ENCODE results near the gene PLTP.

- TF ChIP-seq EP300 (IDR thresholded peaks at IDR 0.05) = no peak
- no peak for TF ChIP-seq CTCF (IDR thresholded peaks at IDR 0.05)
- no peak for TF ChIP-seq POLR2A (IDR thresholded peaks at IDR 0.05)
- TF ChIP-seq POLR2AphosphoS5 (IDR thresholded peaks at IDR 0.05) = no peak
These were observed 15.3 kb downstream of the PLTP start for GRCh38 chr20:45896641-45897161.

Measured in gastroesophageal sphincter (tissue), 3 donors.